ENCODE data around the gene TBRG1.

Gene TBRG1

GRCh38 chr11:124658501-124658900, 35.8 kb downstream of the TBRG1 start:
- DNase-seq (ENCODE audit: insufficient read length, low spot score) (no peak), FAIRE-seq (no peak)
- no peak for TF ChIP-seq CTCF (IDR thresholded peaks at IDR 0.05; ENCODE audit: insufficient read depth, missing control alignments)

GRCh38 chr11:124658986-124659385, 36.3 kb downstream of the TBRG1 start:
- DNase-seq (ENCODE audit: insufficient read length, low spot score) (no peak), FAIRE-seq (no peak)
- TF ChIP-seq CTCF (IDR thresholded peaks at IDR 0.05; ENCODE audit: insufficient read depth, missing control alignments): no peak

GRCh38 chr11:124661553-124661952, 38.9 kb downstream of the TBRG1 start:
- no peak for TF ChIP-seq CTCF (IDR thresholded peaks at IDR 0.05; ENCODE audit: insufficient read depth, missing control alignments)
- FAIRE-seq: no peak
- no peak for DNase-seq (ENCODE audit: insufficient read length, low spot score)

- no peak for TF ChIP-seq CTCF (IDR thresholded peaks at IDR 0.05; ENCODE audit: insufficient read depth, missing control alignments)
- FAIRE-seq (no peak), DNase-seq (ENCODE audit: insufficient read length, low spot score) (no peak)
Observed at GRCh38 chr11:124662106-124662505, 39.4 kb downstream of the TBRG1 start.

- no peak for FAIRE-seq
- TF ChIP-seq CTCF (IDR thresholded peaks at IDR 0.05; ENCODE audit: insufficient read depth, missing control alignments): no peak
Observed at GRCh38 chr11:124663861-124664260, 41.2 kb downstream of the TBRG1 start.

GRCh38 chr11:124667601-124668000, 44.9 kb downstream of the TBRG1 start:
- DNase-seq (ENCODE audit: insufficient read length, low spot score) (no peak), FAIRE-seq (no peak)
- TF ChIP-seq CTCF (IDR thresholded peaks at IDR 0.05; ENCODE audit: insufficient read depth, missing control alignments): no peak

More at GRCh38 chr11:124663861-124664260, 41.2 kb downstream of the TBRG1 start:
- DNase-seq (ENCODE audit: insufficient read length, low spot score): no peak

- peak; percentile 87 for TF ChIP-seq CTCF (IDR thresholded peaks at IDR 0.05; ENCODE audit: insufficient read depth, missing control alignments)
- DNase-seq (ENCODE audit: insufficient read length, low spot score) (peak; percentile 51), FAIRE-seq (no peak)
Observed at GRCh38 chr11:124669193-124669592, 46.5 kb downstream of the TBRG1 start.
